ENCODE results near the gene NARF. TPM values are rescaled to one million over a fixed set of nuclear protein-coding genes. Genes with fewer than 3 reads are reported as not detected.

NARF gene
- total RNA-seq, 1 donor from 2014 or later: 38.3 TPM

Other genes starting within 250 kb of the NARF start
- 23.2 TPM for gene CCDC57, start 245.9 kb upstream of the NARF start, total RNA-seq
- 50.0 TPM for gene SLC16A3, start 229.7 kb upstream of the NARF start, total RNA-seq
- gene CSNK1D, start 185.0 kb upstream of the NARF start, total RNA-seq: 65.7 TPM
- 0.80 TPM for gene CD7, start 141.1 kb upstream of the NARF start, total RNA-seq
- gene SECTM1, start 125.0 kb upstream of the NARF start, total RNA-seq: 6.3 TPM
- not detected for gene TEX19, start 99.5 kb upstream of the NARF start, total RNA-seq
- not detected for gene UTS2R, start 87.0 kb upstream of the NARF start, total RNA-seq
- 9.8 TPM for gene HEXD, start 40.4 kb upstream of the NARF start, total RNA-seq
- gene OGFOD3, start 40.2 kb upstream of the NARF start, total RNA-seq: 20.7 TPM
- gene CYBC1, start 8.0 kb upstream of the NARF start, total RNA-seq: 43.5 TPM
- gene FOXK2, start 61.0 kb downstream of the NARF start, total RNA-seq: 34.2 TPM
- gene WDR45B, start 189.7 kb downstream of the NARF start, total RNA-seq: 63.8 TPM
- 6.6 TPM for gene RAB40B, start 240.0 kb downstream of the NARF start, total RNA-seq

All from esophagus mucosa (tissue), 1 donor.